ENCODE measurements around the gene MDFI. TPM values are rescaled to one million over a fixed set of nuclear protein-coding genes. Genes with fewer than 3 reads are reported as not detected.

Gene MDFI
- total RNA-seq, 1 donor from 2014 or later, result 7.9 TPM

- H3K36me3 Mint-ChIP-seq (ENCODE audit: unreplicated experiment), result peaks cover 9% of the 10 kb centered on the region
- peaks cover 4% of the 10 kb centered on the region for H3K9me3 Mint-ChIP-seq (ENCODE audit: unreplicated experiment)
- no peak overlapping the region for H3K27ac Mint-ChIP-seq (ENCODE audit: unreplicated experiment)
- H3K27me3 Mint-ChIP-seq (ENCODE audit: unreplicated experiment), result peaks cover 4% of the 10 kb centered on the region
- TF ChIP-seq CTCF (IDR thresholded peaks at IDR 0.05; ENCODE audit: partially characterized antibody, unreplicated experiment), result no peak
- no peak for DNase-seq
- no peak overlapping the region for H3K4me3 Mint-ChIP-seq (ENCODE audit: unreplicated experiment)
- H3K4me1 Mint-ChIP-seq (ENCODE audit: low read depth, unreplicated experiment), result no peaks in the 10 kb centered on the region
Measured at GRCh38 chr6:41621367-41621766, 16.9 kb upstream of the MDFI start.

- Mint-ChIP-seq H3K9me3 (ENCODE audit: unreplicated experiment) (peaks cover 4% of the 10 kb centered on the region), H3K36me3 (ENCODE audit: unreplicated experiment) (peaks cover 9% of the 10 kb centered on the region), H3K4me3 (ENCODE audit: unreplicated experiment) (no peak overlapping the region), H3K27ac (ENCODE audit: unreplicated experiment) (no peak overlapping the region), H3K27me3 (ENCODE audit: unreplicated experiment) (peaks cover 4% of the 10 kb centered on the region), H3K4me1 (ENCODE audit: low read depth, unreplicated experiment) (no peaks in the 10 kb centered on the region)
- no peak for DNase-seq
- TF ChIP-seq CTCF (IDR thresholded peaks at IDR 0.05; ENCODE audit: partially characterized antibody, unreplicated experiment), result no peak
Measured at GRCh38 chr6:41621802-41622201, 16.5 kb upstream of the MDFI start.

GRCh38 chr6:41622206-41622988, 15.9 kb upstream of the MDFI start:
- Mint-ChIP-seq H3K4me1 (ENCODE audit: low read depth, unreplicated experiment) (no peaks in the 10 kb centered on the region), H3K27me3 (ENCODE audit: unreplicated experiment) (peaks cover 4% of the 10 kb centered on the region), H3K4me3 (ENCODE audit: unreplicated experiment) (no peak overlapping the region), H3K27ac (ENCODE audit: unreplicated experiment) (no peak overlapping the region), H3K9me3 (ENCODE audit: unreplicated experiment) (peaks cover 4% of the 10 kb centered on the region), H3K36me3 (ENCODE audit: unreplicated experiment) (peaks cover 9% of the 10 kb centered on the region)
- DNase-seq, result no peak
- TF ChIP-seq CTCF (IDR thresholded peaks at IDR 0.05; ENCODE audit: partially characterized antibody, unreplicated experiment), result no peak

GRCh38 chr6:41623330-41623729, 14.9 kb upstream of the MDFI start:
- H3K27me3 Mint-ChIP-seq (ENCODE audit: unreplicated experiment), result peaks cover 4% of the 10 kb centered on the region
- no peak overlapping the region for H3K4me3 Mint-ChIP-seq (ENCODE audit: unreplicated experiment)
- DNase-seq, result no peak
- H3K27ac Mint-ChIP-seq (ENCODE audit: unreplicated experiment), result no peak overlapping the region
- H3K9me3 Mint-ChIP-seq (ENCODE audit: unreplicated experiment), result peaks cover 4% of the 10 kb centered on the region
- H3K4me1 Mint-ChIP-seq (ENCODE audit: low read depth, unreplicated experiment), result no peaks in the 10 kb centered on the region
- H3K36me3 Mint-ChIP-seq (ENCODE audit: unreplicated experiment), result peaks cover 9% of the 10 kb centered on the region
- TF ChIP-seq CTCF (IDR thresholded peaks at IDR 0.05; ENCODE audit: partially characterized antibody, unreplicated experiment), result no peak

- Mint-ChIP-seq H3K9me3 (ENCODE audit: unreplicated experiment) (peaks cover 6% of the 10 kb centered on the region), H3K27me3 (ENCODE audit: unreplicated experiment) (peaks cover 2% of the 10 kb centered on the region), H3K4me3 (ENCODE audit: unreplicated experiment) (no peak overlapping the region), H3K4me1 (ENCODE audit: low read depth, unreplicated experiment) (no peaks in the 10 kb centered on the region), H3K27ac (ENCODE audit: unreplicated experiment) (no peak overlapping the region), H3K36me3 (ENCODE audit: unreplicated experiment) (peaks cover 9% of the 10 kb centered on the region)
- DNase-seq, result no peak
- no peak for TF ChIP-seq CTCF (IDR thresholded peaks at IDR 0.05; ENCODE audit: partially characterized antibody, unreplicated experiment)
Measured at GRCh38 chr6:41624621-41625380, 13.5 kb upstream of the MDFI start.
